Kidney tubule cell (primary cell): ENCODE results near the gene NPC2.
"Not testable (repeated sequence)": the region's sequence is repeated elsewhere in the genome, so short reads cannot be mapped to it uniquely, and the experiment has no call there.

Experiments
- DNase-seq: peaks from one replicate; pipeline ENCODE4 v3.0.0-alpha.2; 2018; ENCODE audit warnings: low spot score

NPC2 gene

GRCh38 chr14:74469548-74470518, 23.3 kb downstream of the NPC2 start:
- no peak for DNase-seq

GRCh38 chr14:74468513-74468912, 24.6 kb downstream of the NPC2 start:
- DNase-seq, result no peak

- DNase-seq, result no peak
Observed at GRCh38 chr14:74465335-74465734, 27.8 kb downstream of the NPC2 start.

GRCh38 chr14:74464785-74465184, 28.3 kb downstream of the NPC2 start:
- DNase-seq, result no peak

GRCh38 chr14:74463697-74464096, 29.4 kb downstream of the NPC2 start:
- DNase-seq, result no peak

GRCh38 chr14:74462993-74463392, 30.1 kb downstream of the NPC2 start:
- DNase-seq, result no peak

GRCh38 chr14:74459976-74460375, 33.1 kb downstream of the NPC2 start:
- DNase-seq, result no peak

- peak; percentile 50 for DNase-seq
Observed at GRCh38 chr14:74459289-74459946, 33.7 kb downstream of the NPC2 start.

- no peak for DNase-seq
Observed at GRCh38 chr14:74457565-74457895, 35.6 kb downstream of the NPC2 start.

GRCh38 chr14:74456684-74457564, 36.2 kb downstream of the NPC2 start:
- no peak for DNase-seq

- not testable (repeated sequence) for DNase-seq
Observed at GRCh38 chr14:74454397-74454796, 38.7 kb downstream of the NPC2 start.

- DNase-seq, result no peak
Observed at GRCh38 chr14:74444866-74445265, 48.2 kb downstream of the NPC2 start.

- no peak for DNase-seq
Observed at GRCh38 chr14:74442757-74443156, 50.3 kb downstream of the NPC2 start.

GRCh38 chr14:74441113-74441512, 52.0 kb downstream of the NPC2 start:
- no peak for DNase-seq

GRCh38 chr14:74438351-74438915, 54.7 kb downstream of the NPC2 start:
- DNase-seq, result no peak

- no peak for DNase-seq
Observed at GRCh38 chr14:74437496-74438053, 55.5 kb downstream of the NPC2 start.

- DNase-seq, result no peak
Observed at GRCh38 chr14:74434294-74434693, 58.8 kb downstream of the NPC2 start.

- DNase-seq, result no peak
Observed at GRCh38 chr14:74429991-74430390, 63.1 kb downstream of the NPC2 start.
